Raji (cell line): ENCODE data around the gene EGR2.
A peak's percentile ranks its signal among the peaks of the same experiment; 100 is the strongest.

Experiments
- POLR2A ChIP-seq: IDR thresholded peaks from 2 replicates; pipeline ENCODE4 v1.6.1; 2011; ENCODE audit warnings: low read depth, low read length, control low read depth; ENCODE audit not compliant: insufficient read depth

The EGR2 gene

GRCh38 chr10:62810156-62810902 lies 5.8 kb downstream of the EGR2 start:
- TF ChIP-seq POLR2A, result no peak

GRCh38 chr10:62806251-62806650 lies 9.9 kb downstream of the EGR2 start:
- TF ChIP-seq POLR2A, result no peak

GRCh38 chr10:62805231-62806099 lies 10.7 kb downstream of the EGR2 start:
- no peak for TF ChIP-seq POLR2A

- TF ChIP-seq POLR2A, result peak; percentile 63
These were observed 11.6 kb downstream of the EGR2 start, which contains the start of gene ADO for GRCh38 chr10:62804356-62805230. Gene ADO (plus strand): TSS chr10:62804720. CDS start chr10:62805060, 340 bp downstream.

GRCh38 chr10:62803724-62804355 lies 12.3 kb downstream of the EGR2 start:
- TF ChIP-seq POLR2A, result no peak

- TF ChIP-seq POLR2A, result no peak
These were observed 14.3 kb downstream of the EGR2 start for GRCh38 chr10:62801871-62802270.

- no peak for TF ChIP-seq POLR2A
These were observed 19.3 kb downstream of the EGR2 start for GRCh38 chr10:62796896-62797295.

GRCh38 chr10:62795762-62796161 lies 20.4 kb downstream of the EGR2 start:
- TF ChIP-seq POLR2A, result no peak

GRCh38 chr10:62795100-62795499 lies 21.1 kb downstream of the EGR2 start:
- no peak for TF ChIP-seq POLR2A

GRCh38 chr10:62794306-62794705 lies 21.9 kb downstream of the EGR2 start:
- no peak for TF ChIP-seq POLR2A

- TF ChIP-seq POLR2A, result no peak
These were observed 23.9 kb downstream of the EGR2 start for GRCh38 chr10:62792261-62792660.

GRCh38 chr10:62790571-62790970 lies 25.6 kb downstream of the EGR2 start:
- no peak for TF ChIP-seq POLR2A

- TF ChIP-seq POLR2A, result no peak
These were observed 26.1 kb downstream of the EGR2 start for GRCh38 chr10:62790019-62790555.

GRCh38 chr10:62788861-62789467 lies 27.2 kb downstream of the EGR2 start:
- TF ChIP-seq POLR2A, result no peak
